ENCODE measurements around the gene SGMS1. TPM values are rescaled to one million over a fixed set of nuclear protein-coding genes. Genes with fewer than 3 reads are reported as not detected.

The SGMS1 gene
- total RNA-seq, 1 experiment from 2014 or later: 34.5 TPM

GRCh38 chr10:50388181-50388580 lies 235.6 kb downstream of the SGMS1 start:
- CTCF ChIA-PET: interaction anchor here (0.7 kb wide), 1 partner anchor 31 kb away, joined by 3 read pairs; no protein-coding TSS in a partner anchor
- no TSS peak for BruUV-seq (replicated peaks)
- no peak for DNase-seq

GRCh38 chr10:50387732-50388073 lies 236.1 kb downstream of the SGMS1 start:
- H3K9me3 Mint-ChIP-seq (ENCODE audit: low read depth, unreplicated experiment): peaks cover 2% of the 10 kb centered on the region
- no peak for DNase-seq
- peaks cover 31% of the 10 kb centered on the region for H3K4me1 Mint-ChIP-seq (ENCODE audit: low read depth, unreplicated experiment)
- intact Hi-C loops (cut with micrococcal nuclease; ENCODE audit: unreplicated experiment): no loop called here
- H3K36me3 Mint-ChIP-seq (ENCODE audit: insufficient read depth, unreplicated experiment): peaks cover 10% of the 10 kb centered on the region
- no peak overlapping the region for H3K27ac Mint-ChIP-seq (ENCODE audit: unreplicated experiment)
- no peak for TF ChIP-seq CTCF (IDR thresholded peaks at IDR 0.05; ENCODE audit: unreplicated experiment)
- H3K27me3 Mint-ChIP-seq (ENCODE audit: unreplicated experiment): no peaks in the 10 kb centered on the region
- H3K4me3 Mint-ChIP-seq (ENCODE audit: low read depth, unreplicated experiment): no peak overlapping the region
- CTCF ChIA-PET: interaction anchor here (0.8 kb wide), 1 partner anchor 13 kb away, joined by 6 read pairs; no protein-coding TSS in a partner anchor
- BruUV-seq (replicated peaks): no TSS peak

More at GRCh38 chr10:50388181-50388580, 235.6 kb downstream of the SGMS1 start:
- H3K4me3 Mint-ChIP-seq (ENCODE audit: low read depth, unreplicated experiment): no peak overlapping the region
- TF ChIP-seq CTCF (IDR thresholded peaks at IDR 0.05; ENCODE audit: unreplicated experiment): no peak
- intact Hi-C loops (cut with micrococcal nuclease; ENCODE audit: unreplicated experiment): no loop called here
- no peak overlapping the region for H3K27ac Mint-ChIP-seq (ENCODE audit: unreplicated experiment)
- H3K27me3 Mint-ChIP-seq (ENCODE audit: unreplicated experiment): no peaks in the 10 kb centered on the region
- H3K9me3 Mint-ChIP-seq (ENCODE audit: low read depth, unreplicated experiment): peaks cover 2% of the 10 kb centered on the region
- H3K36me3 Mint-ChIP-seq (ENCODE audit: insufficient read depth, unreplicated experiment): peaks cover 13% of the 10 kb centered on the region
- peaks cover 36% of the 10 kb centered on the region for H3K4me1 Mint-ChIP-seq (ENCODE audit: low read depth, unreplicated experiment)

GRCh38 chr10:50387007-50387731 lies 236.6 kb downstream of the SGMS1 start:
- Mint-ChIP-seq H3K27me3 (ENCODE audit: unreplicated experiment) (no peaks in the 10 kb centered on the region), H3K27ac (ENCODE audit: unreplicated experiment) (no peak overlapping the region), H3K36me3 (ENCODE audit: insufficient read depth, unreplicated experiment) (peaks cover 6% of the 10 kb centered on the region), H3K4me3 (ENCODE audit: low read depth, unreplicated experiment) (no peak overlapping the region), H3K9me3 (ENCODE audit: low read depth, unreplicated experiment) (no peaks in the 10 kb centered on the region), H3K4me1 (ENCODE audit: low read depth, unreplicated experiment) (peaks cover 26% of the 10 kb centered on the region)
- no peak for TF ChIP-seq CTCF (IDR thresholded peaks at IDR 0.05; ENCODE audit: unreplicated experiment)
- intact Hi-C loops (cut with micrococcal nuclease; ENCODE audit: unreplicated experiment): no loop called here
- CTCF ChIA-PET: interaction anchor here (0.6 to 0.8 kb wide), 2 partner anchors 10 to 13 kb away, joined by 3 to 6 read pairs; no protein-coding TSS in a partner anchor
- DNase-seq: no peak
- no TSS peak for BruUV-seq (replicated peaks)

- intact Hi-C loops (cut with micrococcal nuclease; ENCODE audit: unreplicated experiment): no loop called here
- Mint-ChIP-seq H3K36me3 (ENCODE audit: insufficient read depth, unreplicated experiment) (peaks cover 6% of the 10 kb centered on the region), H3K4me3 (ENCODE audit: low read depth, unreplicated experiment) (no peak overlapping the region), H3K4me1 (ENCODE audit: low read depth, unreplicated experiment) (peaks cover 24% of the 10 kb centered on the region), H3K9me3 (ENCODE audit: low read depth, unreplicated experiment) (no peaks in the 10 kb centered on the region), H3K27me3 (ENCODE audit: unreplicated experiment) (no peaks in the 10 kb centered on the region), H3K27ac (ENCODE audit: unreplicated experiment) (peak overlapping the region; percentile 46)
- TF ChIP-seq CTCF (IDR thresholded peaks at IDR 0.05; ENCODE audit: unreplicated experiment): no peak
- BruUV-seq (replicated peaks): no TSS peak
- CTCF ChIA-PET: no interaction called here
- peak; percentile 8 for DNase-seq
These were observed 238.1 kb downstream of the SGMS1 start for GRCh38 chr10:50385624-50386023.
